ENCODE results near the gene TMEM131L.
"Not testable (repeated sequence)": the region's sequence is repeated elsewhere in the genome, so short reads cannot be mapped to it uniquely, and the experiment has no call there.

GRCh38 chr4:153548907-153549306, 82.7 kb downstream of the TMEM131L start:
- TF ChIP-seq RXRA (IDR thresholded peaks at IDR 0.05); CTCF (IDR thresholded peaks at IDR 0.05; ENCODE audit: low read depth, low read length, missing input control); ZBTB33 (IDR thresholded peaks at IDR 0.05): not testable (repeated sequence)
